SK-N-SH treated with all-trans-retinoic acid at 6 μM for 48 hours (cell line): ENCODE results near the gene FAM13B.

Source experiments
- ATAC-seq: fragments of 200-7000 bp; cut with Tn5 transposase; 3 replicates; pipeline ENCODE4 v1.9.1; 2020; ENCODE audit warnings: mild to moderate bottlenecking, moderate library complexity
- ARNTL ChIP-seq: fragments of 450-650 bp; formaldehyde crosslinking; IDR thresholded peaks from 2 replicates; pipeline ENCODE4 v1.5.0; 2020; ENCODE audit warnings: low read depth, mild to moderate bottlenecking, moderate library complexity, borderline replicate concordance
- BACH2 ChIP-seq: fragments of 250-450 bp; sonication (Bioruptor Pico); IDR thresholded peaks from 2 replicates; pipeline ENCODE4 v1.9.0; 2021; ENCODE audit warnings: mild to moderate bottlenecking, borderline replicate concordance
- CREB5 ChIP-seq: fragments of 250-450 bp; sonication (Bioruptor Pico); IDR thresholded peaks from 2 replicates; pipeline ENCODE4 v1.5.1; 2020; ENCODE audit warnings: low read depth, mild to moderate bottlenecking, moderate library complexity
- CSDC2 ChIP-seq: fragments of 250-450 bp; sonication (Bioruptor Pico); IDR thresholded peaks from 2 replicates; pipeline ENCODE4 v1.5.0; 2020; ENCODE audit warnings: mild to moderate bottlenecking, moderate library complexity
- CSRNP3 ChIP-seq: fragments of 250-450 bp; sonication (Bioruptor Pico); IDR thresholded peaks from 2 replicates; pipeline ENCODE4 v1.5.1; 2021; ENCODE audit warnings: mild to moderate bottlenecking, moderate library complexity
- ESRRG ChIP-seq: fragments of 250-450 bp; sonication (Bioruptor Pico); IDR thresholded peaks from 2 replicates; pipeline ENCODE4 v1.6.1; 2021; ENCODE audit warnings: mild to moderate bottlenecking
- GLIS3 ChIP-seq: fragments of 250-450 bp; sonication (Bioruptor Pico); IDR thresholded peaks from 2 replicates; pipeline ENCODE4 v1.5.0; 2020; ENCODE audit warnings: mild to moderate bottlenecking, moderate library complexity
- ISL1 ChIP-seq: fragments of 250-450 bp; sonication (Bioruptor Pico); IDR thresholded peaks from 2 replicates; pipeline ENCODE4 v2.1.2; 2022; ENCODE audit warnings: mild to moderate bottlenecking, moderate library complexity
- OSR1 ChIP-seq: fragments of 250-450 bp; sonication (Bioruptor Pico); IDR thresholded peaks from 2 replicates; pipeline ENCODE4 v1.8.0; 2022; ENCODE audit warnings: moderate library complexity, mild to moderate bottlenecking, inconsistent platforms
- PATZ1 ChIP-seq: fragments of 250-450 bp; sonication (Bioruptor Pico); IDR thresholded peaks from 2 replicates; pipeline ENCODE4 v1.8.0; 2020; ENCODE audit warnings: mild to moderate bottlenecking, moderate library complexity, borderline replicate concordance
- PPARA ChIP-seq: fragments of 250-450 bp; sonication (Bioruptor Pico); IDR thresholded peaks from 2 replicates; pipeline ENCODE4 v1.5.0; 2020; ENCODE audit warnings: mild to moderate bottlenecking, borderline replicate concordance
- RARB ChIP-seq: fragments of 250-450 bp; sonication (Bioruptor Pico); IDR thresholded peaks from 2 replicates; pipeline ENCODE4 v1.8.0; 2021; ENCODE audit warnings: mild to moderate bottlenecking, moderate library complexity
- SNAI2 ChIP-seq: fragments of 250-450 bp; sonication (Bioruptor Pico); IDR thresholded peaks from 2 replicates; pipeline ENCODE4 v1.5.0; 2020; ENCODE audit warnings: mild to moderate bottlenecking, moderate library complexity
- TCF4 ChIP-seq: fragments of 250-450 bp; sonication (Bioruptor Pico); IDR thresholded peaks from 2 replicates; pipeline ENCODE4 v1.8.0; 2021; ENCODE audit warnings: mild to moderate bottlenecking, moderate library complexity, borderline replicate concordance
- TOX ChIP-seq: fragments of 250-450 bp; sonication (Bioruptor Pico); IDR thresholded peaks from 2 replicates; pipeline ENCODE4 v1.8.0; 2021; ENCODE audit warnings: mild to moderate bottlenecking, moderate library complexity, borderline replicate concordance
- TSHZ2 ChIP-seq: fragments of 250-450 bp; sonication (Bioruptor Pico); IDR thresholded peaks from 2 replicates; pipeline ENCODE4 v1.5.0; 2020; ENCODE audit warnings: mild to moderate bottlenecking, moderate library complexity
- ZC3H10 ChIP-seq: fragments of 250-450 bp; sonication (Bioruptor Pico); IDR thresholded peaks from 2 replicates; pipeline ENCODE4 v1.5.1; 2021; ENCODE audit warnings: mild to moderate bottlenecking, moderate library complexity
- ZFP3 ChIP-seq: fragments of 250-450 bp; sonication (Bioruptor Pico); IDR thresholded peaks from 2 replicates; pipeline ENCODE4 v1.5.0; 2020; ENCODE audit warnings: mild to moderate bottlenecking, moderate library complexity
- ZFP30 ChIP-seq: fragments of 450-650 bp; formaldehyde crosslinking; IDR thresholded peaks from 2 replicates; pipeline ENCODE4 v1.5.0; 2022; ENCODE audit warnings: mild to moderate bottlenecking, moderate library complexity
- ZNF565 ChIP-seq: fragments of 450-650 bp; formaldehyde crosslinking; conservative IDR thresholded peaks from 2 replicates; pipeline ENCODE4 v1.5.0; 2020; ENCODE audit warnings: low read depth, mild to moderate bottlenecking, moderate library complexity
- ZNF70 ChIP-seq: fragments of 450-650 bp; formaldehyde crosslinking; IDR thresholded peaks from 2 replicates; pipeline ENCODE4 v1.5.0; 2020; ENCODE audit warnings: mild to moderate bottlenecking, moderate library complexity
- ZNF8 ChIP-seq: fragments of 450-650 bp; formaldehyde crosslinking; IDR thresholded peaks from 2 replicates; pipeline ENCODE4 v1.5.0; 2020; ENCODE audit warnings: mild to moderate bottlenecking, moderate library complexity
- TF ChIP-seq, protein P1 (sequence below): fragments of 250-450 bp; sonication (Bioruptor Pico); IDR thresholded peaks from 2 replicates; pipeline ENCODE4 v1.8.0; 2021; ENCODE audit warnings: low read depth, mild to moderate bottlenecking, moderate library complexity, borderline replicate concordance

Gene FAM13B

GRCh38 chr5:137938751-137939143 lies 94.1 kb downstream of the FAM13B start:
- TF ChIP-seq, protein P1, sequence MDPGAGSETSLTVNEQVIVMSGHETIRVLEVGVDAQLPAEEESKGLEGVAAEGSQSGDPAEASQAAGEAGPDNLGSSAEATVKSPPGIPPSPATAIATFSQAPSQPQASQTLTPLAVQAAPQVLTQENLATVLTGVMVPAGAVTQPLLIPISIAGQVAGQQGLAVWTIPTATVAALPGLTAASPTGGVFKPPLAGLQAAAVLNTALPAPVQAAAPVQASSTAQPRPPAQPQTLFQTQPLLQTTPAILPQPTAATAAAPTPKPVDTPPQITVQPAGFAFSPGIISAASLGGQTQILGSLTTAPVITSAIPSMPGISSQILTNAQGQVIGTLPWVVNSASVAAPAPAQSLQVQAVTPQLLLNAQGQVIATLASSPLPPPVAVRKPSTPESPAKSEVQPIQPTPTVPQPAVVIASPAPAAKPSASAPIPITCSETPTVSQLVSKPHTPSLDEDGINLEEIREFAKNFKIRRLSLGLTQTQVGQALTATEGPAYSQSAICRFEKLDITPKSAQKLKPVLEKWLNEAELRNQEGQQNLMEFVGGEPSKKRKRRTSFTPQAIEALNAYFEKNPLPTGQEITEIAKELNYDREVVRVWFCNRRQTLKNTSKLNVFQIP, result no peak
- TF ChIP-seq PPARA (CRISPR knock-in tag) (no peak), GLIS3 (no peak), OSR1 (no peak), RARB (CRISPR knock-in tag) (no peak), CSRNP3 (CRISPR knock-in tag) (no peak), ESRRG (CRISPR knock-in tag) (no peak), CREB5 (CRISPR knock-in tag) (no peak), ARNTL (CRISPR knock-in tag) (no peak), ISL1 (CRISPR knock-in tag) (no peak), ZNF70 (no peak), CSDC2 (CRISPR knock-in tag) (no peak), ZNF8 (CRISPR knock-in tag) (no peak), BACH2 (CRISPR knock-in tag) (no peak), TCF4 (no peak)
- ATAC-seq, result no peak

DNA sequence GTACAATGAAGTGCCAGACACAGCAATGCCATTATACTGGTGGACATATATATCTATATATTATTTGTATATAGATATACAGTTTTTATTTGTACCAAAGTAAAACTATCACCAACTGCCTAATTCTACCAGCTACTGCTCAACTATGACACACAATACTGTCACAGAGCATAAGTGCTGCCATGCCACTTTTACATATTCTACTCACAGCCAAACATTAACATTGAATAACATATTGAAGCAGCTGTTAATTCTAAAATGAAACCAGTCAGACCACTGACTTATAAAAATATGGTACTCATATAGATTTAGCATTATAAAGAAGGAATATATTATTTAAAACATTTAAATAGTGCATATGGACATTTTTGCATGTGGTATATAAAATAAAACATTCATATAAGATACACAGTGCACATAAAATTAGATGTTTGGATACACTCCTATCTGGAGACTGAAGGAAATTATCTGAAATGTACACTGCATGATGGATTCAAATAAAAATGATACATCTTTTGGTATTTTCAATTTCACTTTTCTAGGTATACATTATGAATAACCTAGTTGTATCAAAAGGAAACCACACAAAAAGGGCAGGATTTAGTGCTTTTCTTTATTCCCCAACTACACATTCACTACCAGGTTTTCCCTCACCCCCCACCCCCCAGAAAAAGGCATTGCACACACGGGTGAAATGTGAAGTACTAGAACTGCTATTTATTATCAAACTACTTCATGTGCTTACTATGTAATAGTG lies 94.7 kb downstream of the FAM13B start:
- ATAC-seq, result no peak
- TF ChIP-seq CSRNP3 (CRISPR knock-in tag) (no peak), ZFP3 (no peak), BACH2 (CRISPR knock-in tag) (no peak), CREB5 (CRISPR knock-in tag) (no peak), PPARA (CRISPR knock-in tag) (no peak), TOX (CRISPR knock-in tag) (no peak), ZC3H10 (CRISPR knock-in tag) (no peak), RARB (CRISPR knock-in tag) (no peak), SNAI2 (CRISPR knock-in tag) (no peak), OSR1 (no peak), ZNF565 (CRISPR knock-in tag) (no peak), ARNTL (CRISPR knock-in tag) (no peak), GLIS3 (no peak), ZNF70 (no peak), ISL1 (CRISPR knock-in tag) (no peak), ZNF8 (CRISPR knock-in tag) (no peak), TCF4 (no peak), ZFP30 (CRISPR knock-in tag) (no peak), ESRRG (CRISPR knock-in tag) (no peak)
- TF ChIP-seq, protein P1, result no peak
- TF ChIP-seq, all 23 proteins: peak for 0

GRCh38 chr5:137935694-137936093 lies 97.2 kb downstream of the FAM13B start:
- ATAC-seq, result no peak
- no peak for TF ChIP-seq TOX (CRISPR knock-in tag)
- no peak for TF ChIP-seq TSHZ2 (CRISPR knock-in tag)
- TF ChIP-seq GLIS3, result no peak
- TF ChIP-seq ZFP30 (CRISPR knock-in tag), result no peak
- TF ChIP-seq ZC3H10 (CRISPR knock-in tag), result no peak
- TF ChIP-seq BACH2 (CRISPR knock-in tag), result no peak
- TF ChIP-seq PPARA (CRISPR knock-in tag), result no peak
- no peak for TF ChIP-seq RARB (CRISPR knock-in tag)
- no peak for TF ChIP-seq PATZ1 (CRISPR knock-in tag)
- TF ChIP-seq ZNF8 (CRISPR knock-in tag), result no peak
